ENCODE measurements around the gene PRSS22.

PRSS22 gene

DNA sequence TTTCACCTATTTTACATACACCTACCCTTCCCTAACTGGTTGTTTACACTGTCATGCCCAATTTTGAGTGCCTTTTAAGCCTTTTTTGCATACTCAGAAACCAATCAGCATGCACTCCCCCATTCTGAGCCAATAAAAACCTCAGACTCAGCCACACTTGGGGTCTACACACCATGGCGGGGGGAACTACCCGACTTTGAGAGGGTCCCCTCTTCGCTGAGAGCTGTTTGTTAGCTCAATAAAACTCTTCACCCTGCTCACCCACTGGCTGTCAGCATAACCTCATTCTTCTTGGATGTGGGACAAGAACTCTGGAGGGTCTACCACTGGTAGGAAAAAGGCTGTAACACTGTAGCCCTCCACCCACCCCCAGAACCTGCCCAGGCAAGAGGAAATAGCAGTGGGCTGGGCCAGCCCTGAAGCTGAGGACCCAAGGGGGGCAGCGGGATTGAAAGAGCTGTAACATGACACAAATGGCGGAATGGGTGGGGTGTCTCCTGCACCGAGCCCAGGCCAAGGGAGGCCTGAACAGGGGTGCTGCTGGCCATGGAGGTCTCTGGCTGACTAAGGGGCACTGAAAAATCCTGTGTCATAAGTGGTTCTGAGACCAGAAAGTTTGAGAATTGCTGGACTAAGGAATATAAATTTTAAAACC, 22.0 kb upstream of the PRSS22 start:
- no peak for DNase-seq

DNA sequence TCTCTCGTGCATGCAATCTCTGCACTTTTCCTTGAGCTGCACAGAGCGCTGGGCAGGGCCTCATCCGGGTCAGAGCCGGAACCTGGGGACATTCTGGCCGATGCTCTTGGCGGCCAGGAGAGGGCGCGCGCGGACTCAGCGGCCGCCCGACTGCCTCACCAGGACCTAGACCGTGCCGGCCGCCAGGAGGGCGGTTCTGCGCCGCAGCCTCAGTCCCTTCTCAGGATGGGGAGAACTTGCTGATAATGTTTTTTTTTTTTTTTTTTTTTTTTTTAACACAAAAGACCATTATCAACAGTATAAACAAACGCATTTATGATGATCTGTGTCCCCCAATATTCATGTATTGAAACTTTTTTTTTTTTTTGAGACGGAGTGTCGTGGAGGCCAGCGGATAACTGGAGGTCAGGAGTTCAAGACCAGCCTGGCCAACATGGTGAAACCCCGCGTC, 17.0 kb upstream of the PRSS22 start:
- DNase-seq = peak; percentile 81

DNA sequence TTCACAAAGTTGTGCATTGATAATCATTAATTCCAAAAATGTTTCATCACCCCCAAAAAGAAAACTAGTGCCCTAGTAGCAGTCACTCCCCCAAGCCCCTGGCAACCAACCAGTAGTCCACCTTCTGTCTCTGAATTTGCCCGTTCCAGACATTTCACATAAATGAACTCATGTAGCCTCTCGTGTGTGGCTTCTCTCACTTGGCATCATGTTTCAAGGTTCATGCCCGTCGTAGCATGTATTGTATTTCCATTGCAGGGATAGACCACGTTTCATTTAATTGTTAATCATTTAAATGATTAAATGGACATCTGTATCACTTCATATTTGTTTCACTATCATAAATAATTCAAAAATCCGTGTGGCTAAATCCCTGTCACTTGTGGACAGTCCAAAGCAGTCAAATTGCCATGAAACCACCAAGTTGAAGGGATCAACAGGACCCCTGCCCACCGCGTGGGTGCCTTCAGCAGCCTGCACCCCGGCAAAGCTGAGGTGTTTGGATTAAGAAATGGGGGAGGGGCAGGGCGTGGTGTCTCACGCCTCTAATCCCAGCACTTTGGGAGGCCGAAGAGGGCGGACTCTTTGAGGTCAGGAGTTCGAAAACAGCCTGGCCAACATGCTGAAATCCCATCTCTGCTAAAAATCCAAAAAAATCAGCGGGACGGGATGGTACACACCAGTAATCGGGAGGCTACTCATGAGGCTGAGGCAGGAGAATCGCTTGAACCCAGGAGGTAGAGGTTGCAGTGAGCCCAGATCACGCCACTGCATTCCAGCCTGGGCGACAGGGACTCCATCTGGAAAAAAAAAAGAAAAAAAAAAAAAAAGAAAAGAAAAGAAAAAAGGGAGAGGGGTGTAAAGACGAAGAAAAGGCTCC, 16.3 kb upstream of the PRSS22 start:
- DNase-seq = peak; percentile 35

DNA sequence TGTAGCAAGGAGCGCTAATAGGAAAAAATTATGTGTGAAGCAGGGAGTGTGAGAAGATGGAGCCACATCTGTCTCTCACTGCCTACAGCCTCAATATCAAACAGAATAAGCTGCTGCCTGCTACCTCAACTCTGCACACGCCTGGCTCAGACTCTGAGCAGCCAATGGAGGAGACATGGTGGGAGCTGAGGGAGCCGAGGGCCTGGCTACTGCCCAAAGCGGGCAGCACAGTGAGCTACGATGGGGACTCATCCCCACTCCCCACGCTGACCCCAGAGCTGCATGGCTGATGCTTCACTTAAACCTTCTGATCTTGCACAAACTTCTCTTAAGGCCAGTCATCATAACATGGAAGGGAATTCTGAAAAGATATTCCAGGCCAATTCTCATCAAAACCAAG, 14.0 kb upstream of the PRSS22 start:
- DNase-seq = no peak

DNA sequence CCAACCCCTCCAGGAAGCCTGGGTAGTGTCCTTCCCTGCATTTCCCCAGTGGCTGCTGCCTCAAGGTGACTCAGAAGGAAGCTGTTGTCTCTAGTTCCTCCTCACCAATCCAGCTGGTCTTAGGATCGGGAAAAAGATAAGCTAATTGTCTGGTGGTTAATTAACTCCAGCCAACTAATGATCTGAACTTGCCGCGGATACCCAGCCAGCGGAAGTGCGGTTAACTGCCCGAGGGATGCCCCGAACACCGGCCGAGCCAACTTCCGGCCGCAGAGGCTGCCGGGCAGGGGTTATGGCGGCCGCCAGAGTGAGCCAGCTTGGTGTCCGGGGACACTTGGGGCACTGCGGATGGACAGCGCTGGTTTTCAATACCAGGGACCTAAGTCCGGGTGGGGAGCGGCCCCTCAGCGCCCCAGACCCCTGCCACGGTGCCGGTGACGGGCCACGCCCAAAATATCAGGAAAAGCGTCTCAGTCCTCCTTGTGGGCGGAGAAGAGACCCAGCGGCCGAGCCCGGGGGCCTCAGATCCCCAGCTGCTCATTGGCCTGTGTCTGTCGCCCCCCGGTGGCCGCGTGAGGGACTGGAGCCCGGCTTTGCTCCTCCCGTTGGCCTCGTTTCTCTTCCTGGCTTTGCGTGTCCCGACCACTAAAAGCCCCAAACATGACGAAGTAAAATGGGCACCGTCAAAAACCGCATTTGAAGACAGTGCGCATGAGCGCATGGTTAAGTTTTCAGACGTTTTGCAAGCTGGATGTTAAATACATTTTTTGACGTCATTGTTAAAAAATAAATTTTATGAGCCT, 10.2 kb upstream of the PRSS22 start:
- DNase-seq = peak; percentile 92

DNA sequence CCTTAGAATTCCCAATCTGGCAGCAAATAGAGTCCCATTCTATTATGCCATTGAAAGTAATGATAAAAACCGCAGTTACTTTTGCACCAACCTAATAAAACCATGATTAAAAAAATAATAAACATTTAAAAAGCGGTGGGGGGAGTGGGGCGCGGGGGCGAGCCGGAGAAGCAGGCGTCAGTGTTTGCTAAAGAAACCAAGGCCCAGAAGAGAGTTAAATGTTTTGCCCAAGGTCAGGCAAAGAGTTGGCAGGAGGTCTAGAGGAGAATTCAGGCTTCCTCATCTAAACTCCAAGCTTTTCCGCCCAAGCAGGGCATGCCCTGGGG, 9.7 kb upstream of the PRSS22 start:
- DNase-seq = no peak

DNA sequence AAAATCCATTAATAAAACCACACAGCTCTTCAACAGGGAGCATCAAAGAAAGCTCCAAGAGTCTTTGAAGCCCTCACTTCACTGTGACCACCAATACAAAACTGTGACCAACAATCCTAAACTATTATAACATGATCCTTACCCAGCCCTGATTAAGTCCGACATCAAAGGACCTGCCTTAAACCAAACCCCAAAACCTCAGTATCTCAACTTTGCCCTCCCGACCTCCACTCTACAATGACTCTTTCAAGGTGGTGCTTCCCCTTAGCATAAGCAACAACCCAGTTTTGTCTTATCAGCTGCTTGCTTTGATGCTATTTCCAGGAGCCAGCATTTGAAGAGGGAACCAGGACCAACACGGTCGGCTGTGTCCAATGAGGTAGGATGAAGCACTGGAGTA, 8.5 kb upstream of the PRSS22 start:
- no peak for DNase-seq

DNA sequence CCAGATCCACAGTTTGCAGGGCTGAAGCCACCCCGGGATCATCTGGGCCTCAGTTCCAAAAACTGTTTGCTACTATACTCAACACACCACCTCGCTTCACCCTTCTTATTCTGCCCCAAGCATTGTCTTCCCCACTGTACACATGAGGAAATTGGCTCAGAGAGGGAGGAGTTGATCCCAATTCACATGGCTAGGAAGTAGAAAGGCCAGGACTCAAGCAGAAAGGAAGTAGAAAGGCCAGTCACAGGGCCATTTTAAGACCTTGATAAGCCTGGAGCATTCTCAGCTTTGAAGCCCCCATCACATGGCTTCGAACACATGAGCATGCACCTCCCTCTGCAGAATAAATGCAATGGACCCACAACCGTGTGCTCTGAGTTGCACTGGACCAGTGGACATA, 7.7 kb upstream of the PRSS22 start:
- no peak for DNase-seq

DNA sequence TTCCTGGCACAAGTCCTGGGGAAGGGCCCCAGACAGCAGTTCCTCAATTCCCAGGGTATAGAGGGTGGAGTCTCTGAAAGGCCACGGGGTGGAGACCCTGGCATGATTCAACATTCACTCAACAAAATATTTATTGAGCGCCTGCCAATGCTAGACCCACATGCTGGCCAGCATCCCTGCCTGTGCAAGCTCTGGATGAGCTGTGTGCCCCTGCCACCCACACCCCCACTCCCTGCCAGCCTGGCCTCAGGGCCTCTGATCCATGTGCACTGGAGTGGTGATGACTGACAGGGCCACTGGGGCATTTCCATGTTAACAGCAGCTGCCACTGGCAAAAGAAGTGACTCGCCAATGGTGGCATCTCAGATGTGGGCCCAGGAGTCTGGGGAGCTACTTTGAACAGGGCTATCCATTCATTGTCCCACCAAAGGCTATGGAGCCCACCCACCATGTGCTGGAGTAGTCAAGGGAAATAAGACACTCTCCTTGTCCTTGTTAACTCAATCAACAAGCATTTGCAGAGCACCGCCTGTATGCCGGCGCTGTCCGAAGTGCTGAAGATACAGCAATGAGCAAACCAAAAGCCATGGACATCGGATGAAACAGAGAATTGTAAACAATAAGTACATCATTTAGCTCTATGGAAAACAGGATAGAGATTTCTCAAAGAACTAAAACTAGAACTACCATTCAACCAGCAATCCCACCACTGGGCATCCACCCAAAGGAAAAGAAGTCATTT, 3.0 kb upstream of the PRSS22 start:
- no peak for DNase-seq

DNA sequence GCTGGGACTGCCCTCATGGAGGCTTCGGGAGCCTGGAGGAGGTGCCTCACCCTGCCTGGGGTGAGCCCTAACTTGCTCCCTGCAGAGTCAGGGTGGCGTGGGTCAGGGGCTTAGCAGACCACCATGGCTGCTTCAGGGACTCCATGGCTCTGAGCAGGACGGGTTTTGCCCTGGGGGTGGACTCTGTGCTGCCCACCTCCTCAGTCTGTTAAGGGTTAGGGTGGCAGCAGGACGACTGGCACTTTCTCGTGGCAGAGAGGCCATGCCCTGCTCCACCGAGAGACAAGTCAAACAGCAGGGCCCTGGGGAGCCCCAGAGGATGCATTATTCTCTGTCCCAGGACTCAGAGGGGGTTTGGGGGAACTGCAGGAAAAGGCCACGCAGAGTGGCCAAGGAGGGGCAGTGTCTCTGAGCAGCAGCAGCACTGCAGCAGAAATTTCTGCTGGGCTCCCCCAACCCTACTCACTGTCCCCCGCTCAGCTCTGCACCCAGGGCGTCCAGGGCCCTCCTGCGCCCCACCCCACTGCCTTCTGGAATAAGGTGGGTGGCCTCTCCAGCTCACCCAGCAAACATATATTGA, 1.8 kb upstream of the PRSS22 start:
- DNase-seq = no peak

DNA sequence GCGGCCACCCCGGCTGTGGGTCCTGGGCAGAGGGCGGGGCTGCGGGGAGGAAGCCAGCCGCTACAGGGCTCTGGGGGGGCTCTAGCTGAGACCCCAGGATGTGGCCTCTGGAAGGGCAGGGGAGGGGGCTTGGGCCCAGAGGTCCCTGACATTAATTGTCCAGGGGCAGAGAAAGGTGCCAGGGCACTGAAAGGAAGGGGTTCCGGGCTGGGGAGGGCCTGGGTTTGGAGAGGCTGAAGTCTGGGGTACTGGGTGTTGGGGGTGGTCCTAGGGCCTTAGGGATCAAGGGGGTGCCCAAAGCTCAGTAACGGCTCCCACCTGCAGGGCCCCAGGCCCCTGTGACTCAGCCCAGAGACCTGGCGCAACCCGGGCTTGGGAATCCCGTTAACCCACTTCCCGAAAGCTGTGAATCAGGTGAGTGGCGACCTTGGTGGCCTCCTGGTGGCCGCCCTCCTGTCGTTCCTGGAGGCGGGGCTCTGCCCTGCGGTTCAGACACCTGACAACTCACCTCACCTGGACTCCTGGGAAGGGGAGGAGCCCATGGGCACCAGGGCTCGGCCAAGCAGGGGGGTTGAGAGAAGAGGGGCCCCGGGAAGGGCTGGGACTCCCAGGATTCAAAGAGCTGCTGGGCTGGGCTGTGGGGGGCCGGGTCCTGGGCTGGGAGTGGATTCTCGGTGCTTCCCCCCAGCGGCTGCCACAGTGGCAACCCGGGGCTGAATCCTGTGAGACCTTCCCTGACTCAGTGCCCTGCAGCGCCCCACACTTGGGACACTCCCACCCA, 465 bp upstream of the PRSS22 start:
- peak; percentile 21 for DNase-seq

DNA sequence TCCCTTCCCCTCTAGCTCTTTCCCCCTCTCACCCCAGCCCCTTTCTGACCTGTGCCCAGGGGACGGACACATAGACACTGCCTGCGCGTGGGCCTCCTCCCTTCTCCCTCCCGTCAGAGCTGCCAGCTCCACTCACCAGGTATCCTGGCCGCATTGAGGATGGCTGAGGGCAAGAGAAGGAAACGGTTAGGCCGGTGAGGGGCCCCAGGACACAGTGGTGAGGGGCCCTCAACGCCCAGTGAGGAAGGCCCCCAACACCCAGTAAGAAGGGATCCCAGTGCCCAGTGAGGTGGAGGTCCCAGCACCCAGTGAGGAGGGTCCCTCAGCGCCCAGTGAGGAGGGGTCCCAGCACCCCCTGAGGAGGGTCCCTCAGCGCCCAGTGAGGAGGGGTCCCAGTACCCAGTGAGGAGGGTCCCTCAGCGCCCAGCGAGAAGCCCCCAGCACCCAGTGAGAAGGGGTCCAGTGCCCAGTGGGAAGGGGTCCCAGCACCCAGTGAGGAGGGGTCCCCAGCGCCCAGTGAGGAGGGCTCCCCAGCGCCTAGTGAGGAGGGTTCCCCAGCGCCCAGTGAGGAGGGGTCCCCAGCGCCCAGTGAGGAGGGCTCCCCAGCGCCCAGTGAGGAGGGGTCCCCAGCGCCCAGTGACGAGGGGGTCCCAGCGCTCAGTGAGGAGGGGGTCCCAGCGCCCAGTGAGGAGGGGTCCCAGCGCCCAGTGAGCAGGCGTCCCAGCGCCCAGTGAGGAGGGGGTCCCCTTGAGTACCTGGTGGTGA, 1.1 kb downstream of the PRSS22 start:
- no peak for DNase-seq

DNA sequence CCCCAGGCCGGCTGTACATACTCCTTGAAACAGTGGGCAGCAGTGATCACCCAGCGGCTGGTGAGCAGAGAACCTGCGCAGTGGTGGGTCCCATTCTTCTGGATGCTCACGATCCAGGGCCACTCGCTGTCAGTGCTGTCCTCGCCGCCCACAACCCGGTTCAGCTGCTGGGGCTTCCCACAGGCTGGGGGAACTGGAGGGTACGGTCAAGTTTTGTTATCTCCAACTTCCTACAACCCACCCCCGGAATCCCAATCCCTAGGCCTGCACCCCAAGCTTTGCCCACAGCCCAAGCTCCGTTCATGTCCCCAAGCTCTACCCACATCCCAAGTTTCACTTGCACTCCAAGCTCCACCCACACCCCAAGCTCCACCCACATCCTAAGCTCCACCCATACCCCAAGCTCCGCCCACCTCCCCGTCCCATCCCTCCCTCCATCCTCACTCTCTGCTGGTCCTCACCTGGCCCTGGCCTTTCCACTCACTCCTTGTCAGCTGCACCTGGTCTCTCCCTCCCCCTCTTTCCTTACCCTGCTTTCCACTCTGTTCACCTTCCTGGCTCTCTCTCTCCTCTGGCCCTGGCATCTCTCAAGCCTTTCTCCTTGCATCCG, 1.8 kb downstream of the PRSS22 start:
- DNase-seq = no peak

DNA sequence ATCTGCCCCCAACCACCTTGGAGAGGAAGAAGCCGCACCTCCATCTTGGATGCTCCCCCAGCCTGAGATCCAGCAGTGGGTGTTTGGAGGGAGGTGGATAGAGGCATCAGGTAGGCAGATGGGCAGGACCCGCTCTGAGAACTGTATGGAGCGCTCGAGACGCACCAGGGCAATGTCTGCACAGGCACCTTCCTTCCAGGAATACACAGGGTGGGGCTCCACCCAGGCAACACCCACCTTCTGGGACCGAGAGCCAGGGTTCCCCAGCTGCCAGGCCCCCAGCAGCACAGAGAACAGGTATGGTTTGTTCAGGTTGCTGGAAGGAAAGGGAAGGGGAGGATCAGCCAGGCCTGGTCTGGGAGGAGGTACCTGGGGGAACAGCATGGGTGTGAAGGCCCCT, 2.4 kb downstream of the PRSS22 start:
- no peak for DNase-seq

DNA sequence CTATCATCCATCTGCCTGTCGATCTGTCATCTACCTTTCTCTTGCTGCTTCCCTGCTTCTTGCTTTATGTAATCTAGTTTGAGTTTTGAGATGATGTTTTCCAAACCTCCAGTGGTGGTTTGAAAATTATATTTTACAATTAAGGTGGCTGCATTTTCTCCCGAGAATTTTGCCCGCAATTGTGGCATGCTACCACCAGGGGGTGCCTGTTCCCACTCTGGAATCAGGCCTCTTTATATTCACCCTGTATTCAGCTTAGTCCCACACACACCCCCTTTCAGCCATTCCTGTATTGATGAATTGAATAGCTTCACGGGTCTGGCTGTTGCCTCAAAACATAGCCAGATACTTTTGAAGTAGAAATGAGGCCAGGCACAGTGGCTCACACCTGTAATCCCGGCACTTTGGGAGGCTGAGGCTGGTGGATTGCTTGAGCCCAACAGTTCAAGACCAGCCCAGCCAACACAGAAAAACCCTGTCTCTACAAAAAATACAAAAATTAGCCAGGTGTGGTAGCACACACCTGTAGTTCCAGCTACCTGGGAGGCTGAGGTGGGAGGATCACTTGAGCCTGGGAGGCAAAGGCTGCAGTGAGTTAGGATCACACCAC, 3.2 kb downstream of the PRSS22 start:
- DNase-seq = no peak

DNA sequence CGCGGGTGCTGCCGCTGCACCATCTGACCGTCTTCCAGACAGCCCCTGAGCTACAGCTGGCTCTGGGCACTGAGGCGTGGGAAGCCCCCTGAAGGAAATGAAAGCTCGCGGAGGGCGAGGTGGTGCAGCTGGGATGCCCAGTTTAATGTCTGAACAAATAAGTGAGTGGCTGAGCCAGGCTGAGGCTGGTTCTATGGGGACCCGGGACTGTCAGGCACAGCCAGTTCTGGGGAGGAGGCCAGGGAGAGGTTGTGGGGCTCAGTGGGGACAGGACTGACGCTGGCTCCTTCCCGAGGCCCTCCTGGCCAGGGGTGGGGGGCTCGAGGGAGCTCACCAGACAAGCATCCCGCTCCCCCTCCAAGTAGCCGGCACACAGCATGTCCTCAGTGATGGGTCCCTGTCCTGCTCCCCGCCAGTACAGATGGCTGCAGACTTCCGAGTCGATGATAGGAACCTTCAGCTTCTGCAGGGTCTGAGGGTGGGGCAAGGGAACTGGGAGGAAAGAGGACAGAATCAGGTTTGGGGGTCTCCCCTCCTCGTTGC, 4.4 kb downstream of the PRSS22 start:
- DNase-seq = no peak

DNA sequence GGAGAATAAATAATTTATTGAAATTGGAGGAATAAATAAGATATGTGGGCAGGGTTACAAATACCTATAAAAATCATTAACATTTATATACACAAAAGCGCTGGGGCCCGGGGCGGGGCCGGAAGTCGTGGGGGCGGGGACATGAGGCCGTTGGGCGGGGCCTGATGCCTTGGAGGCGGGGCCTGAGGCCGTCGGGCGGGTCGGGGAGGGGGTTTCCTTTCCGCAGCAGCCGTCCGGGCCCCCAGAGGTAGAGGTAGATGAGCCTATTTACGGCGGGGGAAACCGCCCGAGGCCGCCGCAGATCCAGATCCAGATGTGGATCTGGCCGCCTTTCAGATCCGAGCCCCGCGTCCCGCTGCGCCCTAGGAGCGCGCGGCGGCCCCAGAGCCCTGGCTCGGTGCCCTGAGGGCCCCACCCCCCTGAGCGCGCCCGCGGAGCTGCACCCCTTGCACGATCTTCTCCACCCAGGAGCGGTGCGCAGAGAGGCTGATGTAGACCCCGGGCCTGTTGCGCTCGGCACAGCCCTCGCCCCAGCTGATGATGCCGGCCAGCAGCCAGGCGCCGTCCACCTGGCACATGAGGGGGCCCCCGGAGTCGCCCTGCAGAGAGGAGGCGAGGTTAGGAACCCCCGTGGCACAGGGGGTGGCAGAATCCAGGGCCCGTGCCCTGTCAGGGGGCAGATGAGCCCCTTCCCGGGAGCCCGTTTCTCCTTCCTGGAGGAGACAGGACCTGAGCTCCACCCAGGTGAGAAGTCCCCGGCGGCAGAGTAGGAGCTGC, 5.1 kb downstream of the PRSS22 start:
- DNase-seq = peak; percentile 64

DNA sequence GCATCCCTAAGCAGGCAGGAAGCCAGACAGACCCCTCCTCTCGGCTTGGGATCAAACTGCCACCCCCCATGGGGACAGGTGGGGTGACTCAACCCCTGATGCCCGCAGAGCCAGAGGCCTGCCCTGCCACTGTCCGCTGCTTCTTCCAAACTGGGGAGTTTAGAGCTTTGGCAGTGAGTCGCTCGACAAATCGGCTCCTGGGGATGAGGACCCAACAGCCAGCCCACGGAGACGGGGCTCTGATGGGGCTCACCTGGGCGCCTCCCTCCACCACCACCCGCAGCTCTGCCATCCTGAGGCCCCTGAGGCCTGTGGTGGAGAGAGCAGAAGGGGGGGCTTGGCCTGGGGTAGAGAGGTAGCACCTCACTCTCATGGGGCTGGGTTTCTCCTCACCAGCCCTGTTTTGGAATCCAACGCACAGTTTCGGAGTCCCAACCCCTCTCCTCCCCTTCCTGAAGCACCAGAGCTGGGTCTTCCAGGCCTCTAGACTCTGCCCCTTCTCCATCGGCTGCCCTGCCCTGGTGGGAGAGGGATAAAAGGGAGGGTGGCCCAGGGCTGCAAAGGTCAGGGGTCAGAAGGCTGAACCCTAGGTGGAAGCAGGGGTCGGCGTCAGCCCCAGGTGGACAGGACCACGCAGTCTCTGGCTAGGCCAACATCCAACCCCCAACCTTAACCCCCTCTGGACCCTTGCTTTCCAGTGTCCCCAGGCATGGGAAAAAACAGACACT, 5.8 kb downstream of the PRSS22 start:
- DNase-seq = no peak

Data from NCI-H69 (cell line).